ENCODE data around the gene SRMS.
"Not testable (repeated sequence)": the region's sequence is repeated elsewhere in the genome, so short reads cannot be mapped to it uniquely, and the experiment has no call there.

SRMS gene

DNA sequence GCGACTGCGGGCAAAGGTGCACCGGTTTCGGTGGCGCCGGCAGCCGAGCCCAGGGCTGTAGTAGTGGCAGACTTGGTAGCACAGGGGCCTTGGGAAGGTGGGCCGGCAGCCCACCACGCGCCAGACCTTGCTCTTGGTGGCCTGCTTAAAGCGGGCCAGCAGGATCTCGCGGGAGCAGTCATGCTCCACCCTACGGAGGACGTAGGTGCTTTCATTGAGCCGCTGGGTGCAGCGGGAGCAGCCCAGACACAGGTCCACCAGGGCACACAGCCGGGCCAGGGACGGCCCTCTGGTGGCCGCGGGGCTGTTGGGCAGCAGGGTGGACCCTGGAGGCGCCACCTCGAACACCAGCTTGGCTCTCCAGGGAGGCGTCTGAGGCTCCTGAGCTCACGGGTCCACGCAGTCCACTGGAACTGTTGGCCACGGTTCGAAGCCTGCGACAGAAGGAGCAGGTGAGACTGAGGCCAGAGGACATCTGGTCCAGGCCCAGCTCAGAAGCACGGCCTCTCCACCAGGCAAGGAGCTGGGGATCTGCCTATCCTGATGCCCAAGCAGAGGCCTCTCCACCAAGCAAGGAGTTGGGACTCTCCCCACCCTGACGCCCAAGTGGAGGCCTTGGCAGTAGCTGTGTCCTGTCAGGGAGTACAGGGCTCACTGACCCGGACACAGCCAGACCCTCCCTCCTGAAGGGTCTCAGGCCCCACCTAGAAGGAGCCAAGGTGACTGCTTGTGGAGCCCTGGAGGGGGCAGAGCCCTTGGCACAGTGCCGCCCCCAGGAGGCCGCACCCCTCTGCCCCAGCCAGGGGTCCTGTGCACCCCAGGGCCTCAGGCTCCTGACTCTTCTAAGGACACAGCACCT lies 25.5 kb upstream of the SRMS start:
- TF ChIP-seq, protein P1, sequence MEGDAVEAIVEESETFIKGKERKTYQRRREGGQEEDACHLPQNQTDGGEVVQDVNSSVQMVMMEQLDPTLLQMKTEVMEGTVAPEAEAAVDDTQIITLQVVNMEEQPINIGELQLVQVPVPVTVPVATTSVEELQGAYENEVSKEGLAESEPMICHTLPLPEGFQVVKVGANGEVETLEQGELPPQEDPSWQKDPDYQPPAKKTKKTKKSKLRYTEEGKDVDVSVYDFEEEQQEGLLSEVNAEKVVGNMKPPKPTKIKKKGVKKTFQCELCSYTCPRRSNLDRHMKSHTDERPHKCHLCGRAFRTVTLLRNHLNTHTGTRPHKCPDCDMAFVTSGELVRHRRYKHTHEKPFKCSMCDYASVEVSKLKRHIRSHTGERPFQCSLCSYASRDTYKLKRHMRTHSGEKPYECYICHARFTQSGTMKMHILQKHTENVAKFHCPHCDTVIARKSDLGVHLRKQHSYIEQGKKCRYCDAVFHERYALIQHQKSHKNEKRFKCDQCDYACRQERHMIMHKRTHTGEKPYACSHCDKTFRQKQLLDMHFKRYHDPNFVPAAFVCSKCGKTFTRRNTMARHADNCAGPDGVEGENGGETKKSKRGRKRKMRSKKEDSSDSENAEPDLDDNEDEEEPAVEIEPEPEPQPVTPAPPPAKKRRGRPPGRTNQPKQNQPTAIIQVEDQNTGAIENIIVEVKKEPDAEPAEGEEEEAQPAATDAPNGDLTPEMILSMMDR (IDR thresholded peaks at IDR 0.05; ENCODE audit: low read depth, low read length): peak; percentile 13
- no peak for DNase-seq (ENCODE audit: low read depth in 2 of 2)
- H3K4me3 ChIP-seq (replicated peaks in 1 of 2; ENCODE audit: low read depth in 2 of 2, low read length in 2 of 2): peak overlapping the region; percentile 78 to 84

DNA sequence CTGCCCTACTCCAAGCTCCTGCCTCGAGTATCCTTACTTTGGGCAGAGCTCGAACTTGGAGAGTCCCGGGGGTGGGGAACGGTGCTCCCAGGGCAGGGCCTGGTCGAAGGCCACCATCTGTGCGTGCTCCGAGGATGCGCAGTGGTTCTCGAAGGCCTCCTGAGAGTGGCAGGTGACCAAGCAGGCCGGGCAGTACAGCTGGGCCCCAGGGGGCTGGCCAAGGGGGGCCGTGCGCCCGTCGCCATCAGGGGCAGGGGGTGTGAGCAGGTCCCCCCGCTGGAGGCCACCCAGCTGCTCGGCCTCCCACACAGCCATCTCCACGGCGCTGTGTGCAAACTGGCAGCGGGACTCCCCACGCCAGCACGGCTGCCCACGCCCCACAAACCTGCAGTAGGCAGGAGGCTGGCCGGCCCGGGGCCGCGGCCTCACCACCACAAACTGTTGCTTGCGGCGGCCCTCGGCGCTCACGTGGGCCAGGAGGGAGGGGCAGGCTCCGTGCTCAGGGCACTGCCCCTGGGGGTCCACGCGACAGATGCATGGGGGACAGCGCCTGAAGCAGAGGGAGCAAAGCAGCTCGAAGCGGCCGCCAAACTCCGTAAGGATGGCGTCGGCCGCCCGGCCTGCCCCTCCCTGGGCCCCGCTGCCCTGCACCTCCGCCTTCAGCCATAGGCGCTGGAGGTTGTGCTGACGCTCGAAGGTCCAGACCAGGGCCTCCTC lies 24.7 kb upstream of the SRMS start:
- TF ChIP-seq, protein P1 (IDR thresholded peaks at IDR 0.05; ENCODE audit: low read depth, low read length): no peak
- DNase-seq (ENCODE audit: low read depth in 2 of 2): no peak
- no peak overlapping the region for H3K4me3 ChIP-seq (replicated peaks in 1 of 2; ENCODE audit: low read depth in 2 of 2, low read length in 2 of 2)

DNA sequence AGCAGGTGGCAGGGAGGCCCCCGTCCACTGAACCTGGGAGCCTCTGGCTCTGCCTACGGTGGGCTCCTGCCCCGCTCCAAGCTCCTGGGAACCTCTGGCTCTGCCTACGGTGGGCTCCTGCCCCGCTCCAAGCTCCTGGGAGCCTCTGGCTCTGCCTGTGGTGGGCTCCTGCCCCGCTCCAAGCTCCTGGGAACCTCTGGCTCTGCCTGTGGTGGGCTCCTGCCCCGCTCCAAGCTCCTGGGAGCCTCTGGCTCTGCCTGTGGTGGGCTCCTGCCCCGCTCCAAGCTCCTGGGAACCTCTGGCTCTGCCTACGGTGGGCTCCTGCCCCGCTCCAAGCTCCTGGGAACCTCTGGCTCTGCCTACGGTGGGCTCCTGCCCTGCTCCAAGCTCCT lies 23.5 kb upstream of the SRMS start:
- DNase-seq (ENCODE audit: low read depth in 2 of 2); H3K4me3 ChIP-seq (replicated peaks in 1 of 2; ENCODE audit: low read depth in 2 of 2, low read length in 2 of 2): not testable (repeated sequence)

DNA sequence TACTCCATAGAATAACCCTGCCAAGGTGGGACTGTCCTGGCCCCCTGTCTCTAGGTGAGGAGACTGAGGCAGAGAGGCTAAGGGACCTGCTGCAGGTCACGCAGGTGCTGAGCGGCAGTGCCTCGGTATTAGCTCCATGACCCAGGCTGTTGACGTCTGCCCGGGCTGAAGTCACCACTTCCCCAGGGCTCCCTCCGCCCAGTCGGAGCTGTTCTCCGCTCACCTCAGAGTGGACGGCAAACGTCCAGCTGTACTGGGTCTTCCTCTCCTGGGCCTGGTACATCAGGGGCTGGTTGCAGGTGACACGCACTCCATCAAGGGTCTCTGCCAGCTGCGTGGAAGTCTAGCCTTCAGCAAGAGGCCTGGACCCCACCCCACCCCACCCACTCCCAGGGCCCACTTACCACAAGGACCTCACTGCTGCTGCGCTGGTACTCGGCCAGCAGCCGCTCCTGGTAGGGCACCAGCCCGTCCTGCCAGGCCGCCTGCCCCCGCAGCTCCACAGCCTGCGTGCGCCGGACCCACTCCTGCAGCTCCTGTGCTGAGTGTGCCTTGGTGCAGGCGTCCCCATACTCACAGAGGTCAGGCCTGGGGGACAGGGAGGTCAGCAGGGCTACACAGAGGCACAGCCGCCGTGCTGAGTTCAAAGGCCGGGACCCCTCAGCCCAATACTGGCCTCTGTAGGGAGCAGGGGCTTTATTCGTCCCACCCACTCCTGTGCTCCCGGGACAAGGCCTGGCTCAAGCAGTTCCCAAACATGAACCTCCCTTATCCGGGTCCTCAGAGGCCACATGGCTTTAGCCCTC lies 22.9 kb upstream of the SRMS start:
- DNase-seq (ENCODE audit: low read depth in 2 of 2): no peak
- no peak overlapping the region for H3K4me3 ChIP-seq (replicated peaks in 1 of 2; ENCODE audit: low read depth in 2 of 2, low read length in 2 of 2)
- TF ChIP-seq, protein P1 (IDR thresholded peaks at IDR 0.05; ENCODE audit: low read depth, low read length): no peak

DNA sequence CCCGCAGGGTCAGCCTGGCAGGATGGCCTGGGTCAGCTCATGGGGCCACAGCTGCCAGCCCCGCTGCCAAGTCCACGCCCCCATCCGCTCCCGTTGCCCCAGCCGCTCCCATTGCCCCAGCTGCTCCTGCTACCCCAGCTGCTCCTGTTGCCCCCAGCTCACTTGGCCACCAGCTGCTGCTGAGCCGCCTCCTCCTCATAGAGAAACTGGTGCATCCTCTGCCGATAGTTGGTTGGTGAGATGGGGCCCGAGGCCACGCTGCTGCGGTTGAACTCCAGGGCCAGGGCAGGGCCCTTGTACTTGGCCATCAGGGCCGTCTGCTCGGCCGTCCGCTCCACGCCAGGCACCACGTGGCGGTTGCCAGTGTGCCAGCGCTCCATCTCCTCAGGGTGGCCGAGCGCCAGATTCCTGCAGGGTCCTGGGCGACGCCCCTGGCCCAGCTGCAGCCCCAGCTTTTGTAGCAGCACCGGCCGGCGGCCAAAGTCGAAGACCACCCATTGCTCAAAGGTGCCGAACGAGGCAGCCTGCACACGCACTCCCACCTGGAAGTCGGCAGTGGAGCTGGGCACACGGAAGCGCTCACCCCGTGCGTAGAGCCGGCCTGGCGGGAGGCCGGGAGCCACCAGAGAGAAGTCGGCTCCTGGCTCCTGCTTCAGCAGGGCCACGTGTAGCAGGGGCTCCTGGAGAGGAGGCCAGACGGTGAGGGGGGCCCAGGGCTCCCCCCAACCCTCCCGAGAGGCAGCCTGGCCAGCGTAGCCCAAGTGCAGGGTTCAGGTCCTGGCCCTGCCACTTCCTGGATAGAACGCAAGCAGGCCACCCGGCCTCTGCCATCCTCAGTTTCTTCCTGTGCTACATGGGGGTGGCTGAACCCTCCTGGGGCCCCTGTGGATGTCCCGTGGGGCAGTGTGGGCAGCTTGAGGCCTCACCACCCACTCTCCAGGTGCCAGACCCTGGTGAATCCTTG lies 21.7 kb upstream of the SRMS start:
- TF ChIP-seq, protein P1 (IDR thresholded peaks at IDR 0.05; ENCODE audit: low read depth, low read length): no peak
- no peak overlapping the region for H3K4me3 ChIP-seq (replicated peaks in 1 of 2; ENCODE audit: low read depth in 2 of 2, low read length in 2 of 2)

DNA sequence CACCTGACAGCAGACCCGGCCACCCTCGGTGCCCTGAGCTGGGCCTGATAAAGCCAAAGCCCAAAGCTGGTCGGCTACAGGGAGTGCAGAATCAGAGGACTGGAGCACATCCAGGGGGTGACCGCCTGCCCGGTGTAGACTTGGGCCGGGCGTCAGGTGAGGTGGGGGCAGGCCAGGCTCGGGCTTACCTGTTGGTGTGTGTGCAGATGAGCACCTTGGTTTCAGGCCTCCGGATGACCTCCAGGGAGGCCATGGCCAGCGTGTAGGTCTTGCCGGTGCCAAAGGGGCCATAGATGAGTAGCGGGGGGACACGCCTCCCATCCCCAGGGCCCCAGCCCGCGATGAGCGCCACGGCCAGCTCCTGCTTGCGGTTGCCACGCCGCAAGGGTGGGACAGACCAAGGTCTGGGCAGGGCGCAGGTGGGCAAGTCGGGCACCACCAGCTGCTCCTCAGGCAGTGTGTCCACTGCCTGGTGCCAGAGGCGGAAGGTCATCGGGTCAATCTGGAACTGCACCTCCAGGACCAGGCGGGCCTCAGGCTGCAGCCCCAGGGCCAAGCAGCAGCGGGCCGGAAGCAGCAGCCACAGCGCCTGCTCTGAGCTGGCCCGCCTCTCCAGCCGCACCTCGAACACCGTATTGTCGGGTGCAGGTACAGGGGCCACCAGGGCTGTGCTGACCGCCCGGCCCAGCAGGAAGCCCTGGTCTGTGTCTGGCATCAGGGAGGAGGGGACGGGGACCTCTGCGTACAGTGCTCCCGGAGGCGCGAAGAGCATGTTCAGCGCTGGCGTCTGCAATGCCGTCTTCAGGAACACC lies 20.8 kb upstream of the SRMS start:
- no peak for DNase-seq (ENCODE audit: low read depth in 2 of 2)
- no peak overlapping the region for H3K4me3 ChIP-seq (replicated peaks in 1 of 2; ENCODE audit: low read depth in 2 of 2, low read length in 2 of 2)
- TF ChIP-seq, protein P1 (IDR thresholded peaks at IDR 0.05; ENCODE audit: low read depth, low read length): no peak

More for the DNA sequence above, 21.7 kb upstream of the SRMS start:
- DNase-seq (ENCODE audit: low read depth in 2 of 2): no peak
